PFSK-1 (cell line): ENCODE results near the gene PNMA8C.

ENCODE experiments used
- FOXP2 ChIP-seq: optimal IDR thresholded peaks from 2 replicates; pipeline ENCODE3; 2011; ENCODE audit warnings: borderline replicate concordance, control low read depth, inconsistent platforms; ENCODE audit not compliant: insufficient read depth; ENCODE audit errors: extremely low read length, extremely low read depth
- POLR2AphosphoS5 ChIP-seq: IDR thresholded peaks from 2 replicates; pipeline ENCODE4 v1.6.1; 2012; ENCODE audit warnings: low read depth, mild to moderate bottlenecking, control low read depth, low read length, moderate library complexity
- SIN3A ChIP-seq: IDR thresholded peaks from 2 replicates; pipeline ENCODE4 v1.6.1; 2012; ENCODE audit warnings: mild to moderate bottlenecking, low read length, moderate library complexity, borderline replicate concordance; ENCODE audit not compliant: insufficient read depth
- TAF1 ChIP-seq: IDR thresholded peaks from 2 replicates; pipeline ENCODE4 v1.6.1; 2012; ENCODE audit warnings: low read length, control low read depth, borderline replicate concordance; ENCODE audit not compliant: insufficient read depth
- TF ChIP-seq, protein P1 (sequence below), 2 experiments: IDR thresholded peaks; 2 replicates each; pipeline versions ENCODE4 v1.6.1 to v1.8.0; 2011 to 2012; ENCODE audit warnings: low read depth in 2 of 2, low read length in 2 of 2, control low read depth in 1 of 2, inconsistent platforms in 1 of 2, mild to moderate bottlenecking in 1 of 2, moderate library complexity in 1 of 2; ENCODE audit not compliant: insufficient read depth in 1 of 2

Gene PNMA8C

DNA sequence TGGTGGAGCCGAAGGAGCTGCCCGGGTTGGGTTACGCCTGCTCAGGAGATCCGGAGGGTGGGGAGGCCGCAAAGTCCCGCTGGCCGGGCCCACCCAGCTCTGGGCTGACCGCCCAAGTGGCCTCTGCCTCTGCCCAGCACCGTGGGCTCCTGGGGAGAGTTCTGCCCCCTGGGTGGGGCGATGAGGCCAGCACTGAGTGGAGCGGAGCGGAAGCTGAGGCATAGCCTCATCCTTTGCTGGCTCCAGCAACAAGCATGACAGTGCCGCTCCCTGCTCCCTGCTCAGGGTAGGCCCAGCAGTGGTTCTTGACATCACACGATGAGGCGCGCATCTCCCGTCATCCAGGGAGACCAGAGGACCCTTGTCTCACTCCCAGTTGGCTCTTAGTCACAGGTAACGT lies 37.9 kb downstream of the PNMA8C start:
- TF ChIP-seq SIN3A (no peak), FOXP2 (no peak), TAF1 (no peak), POLR2AphosphoS5 (no peak)
- TF ChIP-seq, protein P1, sequence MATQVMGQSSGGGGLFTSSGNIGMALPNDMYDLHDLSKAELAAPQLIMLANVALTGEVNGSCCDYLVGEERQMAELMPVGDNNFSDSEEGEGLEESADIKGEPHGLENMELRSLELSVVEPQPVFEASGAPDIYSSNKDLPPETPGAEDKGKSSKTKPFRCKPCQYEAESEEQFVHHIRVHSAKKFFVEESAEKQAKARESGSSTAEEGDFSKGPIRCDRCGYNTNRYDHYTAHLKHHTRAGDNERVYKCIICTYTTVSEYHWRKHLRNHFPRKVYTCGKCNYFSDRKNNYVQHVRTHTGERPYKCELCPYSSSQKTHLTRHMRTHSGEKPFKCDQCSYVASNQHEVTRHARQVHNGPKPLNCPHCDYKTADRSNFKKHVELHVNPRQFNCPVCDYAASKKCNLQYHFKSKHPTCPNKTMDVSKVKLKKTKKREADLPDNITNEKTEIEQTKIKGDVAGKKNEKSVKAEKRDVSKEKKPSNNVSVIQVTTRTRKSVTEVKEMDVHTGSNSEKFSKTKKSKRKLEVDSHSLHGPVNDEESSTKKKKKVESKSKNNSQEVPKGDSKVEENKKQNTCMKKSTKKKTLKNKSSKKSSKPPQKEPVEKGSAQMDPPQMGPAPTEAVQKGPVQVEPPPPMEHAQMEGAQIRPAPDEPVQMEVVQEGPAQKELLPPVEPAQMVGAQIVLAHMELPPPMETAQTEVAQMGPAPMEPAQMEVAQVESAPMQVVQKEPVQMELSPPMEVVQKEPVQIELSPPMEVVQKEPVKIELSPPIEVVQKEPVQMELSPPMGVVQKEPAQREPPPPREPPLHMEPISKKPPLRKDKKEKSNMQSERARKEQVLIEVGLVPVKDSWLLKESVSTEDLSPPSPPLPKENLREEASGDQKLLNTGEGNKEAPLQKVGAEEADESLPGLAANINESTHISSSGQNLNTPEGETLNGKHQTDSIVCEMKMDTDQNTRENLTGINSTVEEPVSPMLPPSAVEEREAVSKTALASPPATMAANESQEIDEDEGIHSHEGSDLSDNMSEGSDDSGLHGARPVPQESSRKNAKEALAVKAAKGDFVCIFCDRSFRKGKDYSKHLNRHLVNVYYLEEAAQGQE (IDR thresholded peaks at IDR 0.05; ENCODE audit: insufficient read depth in 1 of 2, low read depth in 2 of 2, low read length in 2 of 2) = no peak

DNA sequence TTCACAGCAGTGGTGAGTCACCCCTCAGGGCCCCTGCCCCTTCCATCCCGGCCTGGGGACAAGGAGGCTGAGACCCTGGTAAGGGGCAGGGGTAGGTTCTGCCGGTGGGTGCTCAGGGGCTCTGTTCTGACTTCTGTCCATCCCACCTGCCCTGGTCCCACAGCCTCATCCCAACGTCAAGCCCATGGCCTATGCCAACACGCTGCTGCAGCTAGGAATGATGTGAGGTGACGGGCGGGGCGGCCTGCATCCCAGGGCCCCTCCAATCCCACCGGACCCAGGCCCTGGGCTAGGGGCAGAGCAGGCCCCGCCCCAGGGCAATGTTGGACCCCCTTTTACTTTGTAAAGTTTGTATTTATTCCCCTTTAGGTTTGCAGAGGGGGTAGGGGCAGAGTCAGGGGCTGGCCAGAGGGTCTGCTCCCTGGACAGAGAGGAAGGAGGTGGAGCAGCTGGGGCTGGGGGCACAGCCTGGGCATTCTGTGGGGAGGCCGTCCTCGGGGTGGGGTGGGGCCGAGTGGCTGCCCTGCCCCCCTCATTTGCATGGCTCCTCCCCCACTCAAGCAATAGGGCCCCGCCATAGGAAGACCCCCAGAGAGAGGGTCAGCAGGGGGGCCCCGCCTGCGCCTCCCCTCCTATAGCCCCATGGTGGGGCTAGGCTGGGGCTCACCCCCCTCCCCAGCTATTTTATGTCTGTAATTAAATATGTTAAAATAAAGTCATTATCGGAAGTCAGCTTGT lies 38.4 kb downstream of the PNMA8C start:
- TF ChIP-seq POLR2AphosphoS5 (no peak), TAF1 (no peak)

DNA sequence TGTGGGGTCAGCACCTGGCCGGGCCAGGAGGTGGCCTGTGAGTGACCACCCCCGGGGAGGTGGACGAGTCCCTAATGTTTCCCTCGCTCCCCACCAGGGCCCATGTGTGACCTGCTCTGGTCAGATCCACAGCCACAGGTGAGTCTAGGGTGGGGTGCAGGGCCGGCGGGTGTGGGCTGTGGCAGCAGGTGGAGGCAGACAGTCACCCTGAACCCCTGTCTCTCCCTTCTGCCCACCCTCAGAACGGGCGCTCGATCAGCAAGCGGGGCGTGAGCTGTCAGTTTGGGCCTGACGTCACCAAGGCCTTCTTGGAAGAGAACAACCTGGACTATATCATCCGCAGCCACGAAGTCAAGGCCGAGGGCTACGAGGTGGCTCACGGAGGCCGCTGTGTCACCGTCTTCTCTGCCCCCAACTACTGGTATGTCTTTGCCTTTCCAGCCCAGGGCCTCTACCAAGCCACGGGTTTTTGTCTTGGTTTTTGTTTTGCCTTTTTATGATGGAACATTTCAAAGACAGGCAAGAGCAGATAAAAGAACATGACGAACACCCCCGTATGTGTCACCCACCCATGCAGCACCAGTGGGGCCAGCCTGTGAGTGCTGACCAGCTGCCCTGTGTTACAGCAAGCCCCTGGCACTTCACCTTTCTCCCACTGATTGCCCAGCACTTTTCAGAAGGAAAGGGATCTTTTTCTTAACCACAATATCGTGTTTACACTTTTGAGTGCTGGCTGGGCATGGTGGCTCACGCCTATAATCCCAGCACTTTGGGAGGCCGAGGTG lies 40.2 kb downstream of the PNMA8C start:
- TF ChIP-seq POLR2AphosphoS5 = no peak
- TF ChIP-seq, protein P1 (IDR thresholded peaks at IDR 0.05; ENCODE audit: insufficient read depth in 1 of 2, low read depth in 2 of 2, low read length in 2 of 2) = no peak
- TF ChIP-seq FOXP2 = no peak
- TF ChIP-seq TAF1 = no peak
- no peak for TF ChIP-seq SIN3A

GRCh38 chr19:46387713-46388130 lies 41.0 kb downstream of the PNMA8C start:
- TF ChIP-seq, protein P1 (IDR thresholded peaks at IDR 0.05; ENCODE audit: insufficient read depth in 1 of 2, low read depth in 2 of 2, low read length in 2 of 2) = no peak
- TF ChIP-seq POLR2AphosphoS5 (no peak), SIN3A (no peak), TAF1 (no peak), FOXP2 (no peak)

- TF ChIP-seq SIN3A = no peak
- TF ChIP-seq TAF1 = no peak
- no peak for TF ChIP-seq POLR2AphosphoS5
- TF ChIP-seq, protein P1 (IDR thresholded peaks at IDR 0.05; ENCODE audit: insufficient read depth in 1 of 2, low read depth in 2 of 2, low read length in 2 of 2) = no peak
- no peak for TF ChIP-seq FOXP2
These were observed 41.6 kb downstream of the PNMA8C start for GRCh38 chr19:46386996-46387712.
